Esophagus muscularis mucosa (tissue), 4 donors: Measurements from ENCODE around the gene PTPN3.

Experiments
- EP300 ChIP-seq: sonication (generic); formaldehyde crosslinking; IDR thresholded peaks from one replicate; pipeline ENCODE4 v1.6.1; 2017; ENCODE audit warnings: antibody characterized with exemption
- POLR2AphosphoS5 ChIP-seq, 2 donors: sonication (generic); formaldehyde crosslinking; IDR thresholded peaks; one replicate each; pipeline ENCODE4 v1.6.1; 2017; ENCODE audit warnings: antibody characterized with exemption in 2 of 2
- TF ChIP-seq, protein P1 (sequence below), 3 experiments: fragments of 200-600 bp in 2 of 3; fragments of 450-650 bp in 1 of 3; sonication (generic) in 2 of 3; IDR thresholded peaks; one replicate each; pipeline ENCODE4 v1.5.1; 2017 to 2019; ENCODE audit warnings: antibody characterized with exemption in 3 of 3, mild to moderate bottlenecking in 2 of 3, moderate library complexity in 1 of 3

GRCh38 chr9:109430231-109430630, 67.9 kb downstream of the PTPN3 start:
- TF ChIP-seq, protein P1, sequence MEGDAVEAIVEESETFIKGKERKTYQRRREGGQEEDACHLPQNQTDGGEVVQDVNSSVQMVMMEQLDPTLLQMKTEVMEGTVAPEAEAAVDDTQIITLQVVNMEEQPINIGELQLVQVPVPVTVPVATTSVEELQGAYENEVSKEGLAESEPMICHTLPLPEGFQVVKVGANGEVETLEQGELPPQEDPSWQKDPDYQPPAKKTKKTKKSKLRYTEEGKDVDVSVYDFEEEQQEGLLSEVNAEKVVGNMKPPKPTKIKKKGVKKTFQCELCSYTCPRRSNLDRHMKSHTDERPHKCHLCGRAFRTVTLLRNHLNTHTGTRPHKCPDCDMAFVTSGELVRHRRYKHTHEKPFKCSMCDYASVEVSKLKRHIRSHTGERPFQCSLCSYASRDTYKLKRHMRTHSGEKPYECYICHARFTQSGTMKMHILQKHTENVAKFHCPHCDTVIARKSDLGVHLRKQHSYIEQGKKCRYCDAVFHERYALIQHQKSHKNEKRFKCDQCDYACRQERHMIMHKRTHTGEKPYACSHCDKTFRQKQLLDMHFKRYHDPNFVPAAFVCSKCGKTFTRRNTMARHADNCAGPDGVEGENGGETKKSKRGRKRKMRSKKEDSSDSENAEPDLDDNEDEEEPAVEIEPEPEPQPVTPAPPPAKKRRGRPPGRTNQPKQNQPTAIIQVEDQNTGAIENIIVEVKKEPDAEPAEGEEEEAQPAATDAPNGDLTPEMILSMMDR (IDR thresholded peaks at IDR 0.05), result no peak
- no peak for TF ChIP-seq EP300
- no peak for TF ChIP-seq POLR2AphosphoS5 (IDR thresholded peaks at IDR 0.05)
